Urothelium cell line (cell line): ENCODE results near the gene METRN.
"Not testable (repeated sequence)": the region's sequence is repeated elsewhere in the genome, so short reads cannot be mapped to it uniquely, and the experiment has no call there.

Source experiments
- DNase-seq: peaks from one replicate; pipeline ENCODE4 v3.0.0; 2011; ENCODE audit warnings: low spot score, mixed read lengths
- FAIRE-seq: peaks from 2 replicates; lab custom pipeline; 2011; peaks lifted over from hg19 to GRCh38; lab: Jason Lieb, UNC

The METRN gene

DNA sequence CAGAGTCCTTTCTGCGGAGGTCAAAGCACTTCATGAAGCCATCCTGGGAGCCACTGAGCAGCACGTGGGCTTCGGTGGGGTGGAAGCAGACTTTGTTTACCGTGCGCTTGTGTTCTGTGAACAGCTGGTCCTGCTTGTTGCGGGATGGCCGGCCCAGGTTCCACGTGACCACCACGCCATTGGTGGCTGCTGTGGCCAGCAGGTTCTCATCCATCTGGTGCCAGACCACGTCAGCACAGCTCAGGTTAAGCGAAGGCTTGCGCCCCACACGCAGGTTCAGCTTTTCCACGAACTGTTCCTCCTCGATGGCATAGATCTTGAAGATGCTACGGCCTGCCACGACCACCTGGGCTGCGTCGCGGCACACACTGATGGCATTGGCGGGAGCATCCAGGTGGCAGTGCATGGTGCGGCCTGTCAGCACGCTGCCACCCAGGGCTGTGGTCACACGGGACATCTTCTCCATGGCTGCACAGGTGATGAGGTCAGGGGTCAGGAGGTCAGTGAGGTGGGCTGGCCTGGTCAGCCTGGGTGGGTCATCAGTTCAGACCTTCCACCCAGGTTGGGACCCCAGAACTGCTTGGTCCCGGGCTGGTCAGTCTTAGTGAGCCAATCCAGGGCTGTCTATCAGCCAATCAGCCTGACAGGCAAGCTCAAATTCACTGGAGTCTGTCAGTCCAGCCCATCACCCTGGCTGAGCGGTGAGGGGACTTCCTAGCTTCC lies 25.6 kb upstream of the METRN start:
- FAIRE-seq: peak; percentile 68
- DNase-seq: no peak

DNA sequence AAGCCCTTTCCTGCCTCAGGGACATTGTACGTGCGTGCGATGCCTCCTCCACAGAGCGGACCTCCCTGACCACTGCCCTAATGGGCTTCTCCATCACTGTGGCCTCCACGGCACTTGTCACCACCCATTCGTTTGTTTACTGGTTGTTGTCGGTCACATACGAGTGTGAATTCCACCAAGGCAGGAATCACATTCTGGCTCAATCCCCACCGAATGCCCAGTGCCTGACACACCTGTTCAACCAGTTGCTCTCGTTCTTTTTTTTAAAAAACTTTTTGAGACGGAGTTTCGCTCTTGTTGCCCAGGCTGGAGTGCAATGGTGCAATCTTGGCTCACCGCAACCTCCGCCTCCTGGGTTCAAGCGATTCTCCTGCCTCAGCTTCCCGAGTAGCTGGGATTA lies 23.7 kb upstream of the METRN start:
- FAIRE-seq, DNase-seq: not testable (repeated sequence)

DNA sequence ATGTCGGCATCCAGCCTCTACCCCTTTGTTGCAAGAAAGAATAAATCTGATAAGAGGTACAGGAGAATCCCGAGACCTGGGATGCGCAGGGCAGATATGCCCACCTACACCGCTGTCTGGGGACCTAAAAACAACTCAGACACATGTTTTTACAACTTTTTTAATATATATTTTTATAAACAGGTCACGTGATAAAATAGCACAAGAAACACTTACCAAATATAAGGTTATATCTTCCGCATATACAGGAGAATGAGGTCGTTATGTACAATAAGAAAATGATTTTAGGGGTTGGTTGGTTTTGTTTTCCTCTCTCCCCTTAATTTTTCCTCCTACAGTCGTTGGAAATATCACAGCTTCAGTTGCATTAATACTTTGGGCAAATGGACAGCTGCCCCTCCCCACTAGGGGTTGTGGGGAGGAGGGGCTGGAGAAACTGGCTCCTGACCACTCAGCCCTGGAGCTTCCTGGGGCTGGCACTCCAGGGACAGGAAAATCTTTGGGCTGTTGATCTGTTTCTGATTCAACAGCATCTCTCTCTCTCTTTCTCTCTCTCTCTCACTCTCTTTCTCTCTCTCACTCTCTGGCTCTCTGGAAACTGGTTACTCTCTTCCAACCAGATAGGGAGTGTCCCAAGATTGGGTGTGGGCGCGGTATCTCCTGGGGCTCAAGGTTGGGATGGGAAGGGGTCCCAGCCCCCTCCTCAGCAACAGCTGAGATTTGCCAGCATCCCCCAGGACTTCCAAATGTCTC lies 22.4 kb upstream of the METRN start:
- no peak for DNase-seq
- FAIRE-seq: no peak

DNA sequence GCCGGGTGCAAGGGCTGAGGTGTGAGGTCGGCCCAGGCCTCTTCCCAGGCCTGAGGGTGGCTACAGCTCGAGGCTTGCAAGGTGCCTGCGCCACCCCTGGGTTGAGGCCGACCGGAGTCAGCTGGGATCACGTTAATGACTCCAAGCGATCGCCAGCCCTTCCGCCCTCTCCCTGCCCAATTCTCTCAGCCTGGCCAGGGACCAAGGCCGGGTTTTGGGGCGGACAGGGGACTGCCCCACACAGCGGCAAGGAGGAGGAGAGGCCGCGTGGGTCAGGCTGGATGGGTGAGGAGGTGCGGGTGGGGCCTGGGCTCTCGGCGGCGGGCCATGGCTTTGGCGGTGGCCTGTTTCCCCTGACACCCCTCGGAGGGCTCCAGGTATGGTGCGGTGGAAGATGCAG lies 21.6 kb upstream of the METRN start:
- no peak for FAIRE-seq

DNA sequence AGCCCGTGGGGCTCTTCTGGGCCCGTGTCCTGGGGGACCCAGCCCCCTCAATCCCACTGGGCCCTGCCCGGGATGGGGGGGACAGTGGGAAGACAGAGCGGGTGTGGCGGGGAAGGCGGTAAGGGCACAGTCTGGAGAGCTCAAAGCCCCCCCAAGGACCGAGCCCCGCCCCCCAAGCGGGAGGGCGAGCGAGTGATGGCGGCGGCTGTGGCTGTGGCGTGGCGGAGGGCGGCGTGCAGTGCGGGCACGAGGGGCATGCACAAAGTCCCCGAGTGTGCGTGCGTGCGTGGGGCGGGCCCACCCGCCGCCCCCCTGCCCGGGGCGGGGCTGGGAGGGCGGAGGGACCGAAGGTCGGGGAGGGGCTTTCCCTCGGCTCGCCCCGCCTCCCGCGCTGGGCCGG lies 21.2 kb upstream of the METRN start:
- DNase-seq (no peak), FAIRE-seq (no peak)

More for the DNA sequence above, 21.6 kb upstream of the METRN start:
- no peak for DNase-seq

DNA sequence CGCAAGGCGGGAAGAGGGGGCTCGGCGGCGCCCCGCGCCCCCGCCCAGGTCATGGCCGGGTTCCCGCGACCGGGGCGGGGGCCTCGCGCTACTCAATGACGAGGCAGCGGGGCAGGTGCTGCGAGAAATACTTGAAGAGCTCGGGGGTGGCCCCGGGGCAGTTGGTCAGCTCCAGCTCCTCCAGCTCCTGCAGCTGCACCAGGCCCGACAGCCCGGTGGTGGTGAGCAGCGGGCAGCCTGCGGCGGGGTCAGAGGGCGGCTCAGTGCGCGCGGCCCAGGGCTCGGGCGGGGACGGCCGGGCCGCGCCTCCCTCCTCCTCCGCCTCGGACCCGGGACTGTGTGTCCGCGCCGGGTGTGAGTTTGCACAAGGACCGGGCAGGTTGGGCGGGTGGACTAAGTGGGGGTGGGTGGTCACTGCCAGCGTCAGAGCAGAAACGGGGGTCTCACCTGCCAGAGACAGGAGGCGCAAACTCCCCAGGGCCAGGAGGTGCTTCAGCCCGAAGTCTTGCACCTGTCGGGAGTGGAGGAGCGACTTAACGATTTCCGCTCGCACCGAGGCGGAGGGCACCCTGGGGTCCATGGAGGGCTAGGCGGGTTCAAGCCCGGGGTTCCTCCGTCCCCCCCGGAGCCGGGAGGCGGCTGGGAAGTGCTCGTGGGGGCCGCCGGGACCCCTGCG lies 20.6 kb upstream of the METRN start:
- FAIRE-seq (no peak), DNase-seq (no peak)

DNA sequence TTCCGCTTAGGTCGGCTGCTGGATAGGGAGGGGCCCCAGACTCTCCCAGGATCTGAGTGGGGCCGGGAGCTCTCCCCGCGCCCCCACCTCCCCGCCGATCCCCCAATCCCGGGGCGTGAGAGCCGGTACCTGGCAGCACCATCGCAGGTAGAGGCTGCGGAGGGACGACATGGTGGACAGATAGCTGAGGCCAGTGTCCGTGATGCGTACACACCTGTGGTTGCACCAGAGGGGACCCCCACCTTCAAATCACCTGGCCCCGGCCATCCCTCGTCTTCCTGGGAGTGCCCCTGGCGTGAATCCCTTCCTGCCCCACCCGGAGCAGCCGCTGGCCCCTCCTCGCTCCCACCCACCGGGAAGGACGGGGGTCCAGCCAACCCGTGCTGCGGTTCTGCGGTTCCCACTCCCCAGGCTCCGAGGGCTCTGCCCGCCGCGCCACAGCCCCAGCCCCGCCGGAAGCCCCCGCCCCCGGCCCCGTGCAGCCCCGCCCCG lies 20.0 kb upstream of the METRN start:
- DNase-seq: no peak
- no peak for FAIRE-seq

DNA sequence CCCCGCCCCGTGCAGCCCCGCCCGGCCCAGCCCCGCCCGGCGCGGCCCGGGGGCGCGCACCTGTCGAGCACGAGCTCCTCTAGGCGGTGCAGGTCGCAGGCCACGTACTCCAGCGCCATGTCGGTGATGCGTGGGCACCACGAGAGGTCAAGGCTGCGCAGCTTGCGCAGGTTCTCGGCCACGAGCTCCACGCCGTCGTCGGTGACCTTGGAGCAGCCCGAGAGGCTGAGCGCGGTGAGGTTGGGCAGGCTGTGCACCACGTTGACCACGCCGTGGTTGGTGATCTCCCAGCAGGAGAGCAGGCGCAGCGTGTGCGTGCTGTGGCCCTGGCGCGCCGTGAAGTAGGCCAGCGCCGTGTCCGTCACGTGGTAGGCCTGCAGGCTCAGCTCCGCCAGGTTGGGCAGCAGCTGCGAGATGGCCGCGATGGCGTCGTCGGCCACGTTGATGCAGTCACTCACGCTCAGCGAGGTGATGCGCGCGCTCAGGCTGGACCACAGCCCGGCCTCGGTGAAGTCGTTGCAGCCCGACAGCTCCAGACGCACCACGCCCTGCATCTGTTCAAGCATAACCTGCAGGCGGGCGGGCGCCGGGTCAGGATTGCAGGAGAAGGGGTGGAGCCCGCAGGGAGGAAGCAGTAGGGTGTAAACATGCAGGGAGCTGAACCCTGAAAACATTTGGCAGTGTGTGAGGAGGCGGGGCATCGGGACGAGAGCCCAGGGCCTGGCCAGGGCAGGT lies 19.4 kb upstream of the METRN start:
- FAIRE-seq: no peak
- no peak for DNase-seq

DNA sequence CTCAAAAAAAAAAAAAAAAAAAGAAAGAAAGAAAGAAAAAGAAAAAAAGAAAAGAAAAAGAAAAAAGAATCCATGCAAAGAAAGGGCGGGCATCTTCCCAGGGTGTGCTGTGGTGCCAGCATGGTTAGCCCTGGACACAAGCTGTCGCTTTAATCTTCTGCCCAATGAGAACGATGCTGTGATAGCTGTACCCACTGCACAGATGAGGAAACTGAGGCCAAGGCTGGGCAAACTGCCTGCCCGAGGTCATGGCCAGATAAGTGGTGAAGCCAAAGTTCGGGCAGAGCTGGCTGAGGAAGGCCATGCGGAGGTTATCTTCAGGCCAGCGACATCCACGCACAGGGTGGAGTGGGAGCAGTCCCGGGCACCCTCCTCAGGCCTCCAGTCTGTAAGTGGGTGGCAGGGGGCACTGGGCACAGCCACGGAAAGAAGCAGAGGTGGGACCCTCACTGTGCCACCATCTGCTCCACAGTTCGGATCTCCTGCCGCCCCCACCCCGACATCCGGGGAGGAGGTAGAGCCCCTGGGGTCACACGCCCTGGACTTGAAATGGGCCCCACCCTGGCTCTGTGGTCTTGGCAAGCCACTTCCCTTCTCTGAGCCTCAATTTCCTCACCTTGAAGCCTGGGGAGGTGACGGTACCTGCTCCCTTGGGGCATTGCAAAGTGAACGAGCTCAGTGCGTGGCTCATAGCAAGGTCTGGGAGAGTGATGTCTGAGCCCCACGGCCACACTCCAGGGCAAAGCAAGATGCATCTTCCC lies 15.8 kb upstream of the METRN start:
- no peak for FAIRE-seq
- no peak for DNase-seq

DNA sequence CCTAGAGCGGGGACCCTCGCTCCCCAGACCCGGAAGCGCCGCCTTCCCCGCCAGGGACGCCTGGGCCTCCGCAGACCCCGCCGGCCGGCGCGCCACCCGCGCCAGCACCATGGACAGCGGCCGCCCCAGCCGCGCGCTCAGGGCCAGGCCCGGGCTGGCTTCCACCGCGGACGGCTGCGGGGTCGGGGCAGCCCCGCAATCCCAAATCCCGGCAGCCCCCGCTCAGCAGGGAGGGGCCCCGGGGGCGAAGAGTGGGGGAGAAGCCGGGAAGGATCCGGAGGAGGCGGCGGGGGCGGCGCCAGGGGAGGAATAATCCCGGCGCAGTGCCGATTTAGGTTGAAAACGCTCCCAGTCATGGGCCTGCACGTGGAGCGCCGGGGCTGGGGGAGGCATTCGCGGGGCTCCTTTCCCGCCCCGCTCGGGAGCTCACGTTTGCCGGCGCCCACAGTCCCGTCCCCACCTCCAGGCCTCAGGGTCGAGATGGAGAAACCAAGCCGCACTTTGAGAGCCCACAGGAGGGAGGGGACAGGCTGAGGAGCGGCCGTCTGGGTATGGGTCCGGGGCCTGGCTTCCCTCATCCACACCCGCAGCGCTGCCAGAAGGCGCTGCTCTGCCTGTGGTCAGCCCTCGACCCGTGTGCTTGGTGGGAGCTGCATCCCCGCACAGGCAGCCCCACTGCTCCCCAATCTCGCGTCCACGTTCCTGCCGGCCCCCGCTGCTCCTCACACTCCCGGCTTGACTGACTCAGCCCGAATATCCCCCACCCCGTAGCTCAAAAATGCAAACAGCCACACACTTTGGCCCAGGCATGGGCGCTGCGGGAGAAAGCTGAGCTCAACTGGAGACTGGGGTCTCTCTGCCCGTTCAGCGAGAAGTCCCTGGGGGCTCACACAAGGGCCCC lies 14.0 kb upstream of the METRN start:
- peak; percentile 64 for DNase-seq
- no peak for FAIRE-seq

DNA sequence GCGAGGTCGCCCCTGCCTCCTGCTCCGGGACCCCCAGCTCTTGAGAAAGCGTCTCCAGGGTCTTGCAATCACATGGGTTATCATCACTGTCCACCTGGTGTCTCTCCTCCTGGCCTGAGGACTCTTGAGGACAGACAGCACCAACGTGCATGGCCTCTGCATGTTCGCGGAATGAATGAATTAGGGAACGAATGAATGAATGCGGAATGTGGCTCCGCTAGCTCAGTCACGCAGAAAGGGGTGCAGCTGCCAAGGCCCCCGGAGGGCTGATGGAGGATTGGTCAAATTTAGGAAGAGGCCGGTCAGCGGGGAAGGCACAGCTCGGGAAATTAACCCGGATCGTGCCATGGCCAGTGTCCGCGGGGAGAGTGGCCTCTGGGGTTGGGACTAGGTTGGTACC lies 12.6 kb upstream of the METRN start:
- FAIRE-seq: no peak

DNA sequence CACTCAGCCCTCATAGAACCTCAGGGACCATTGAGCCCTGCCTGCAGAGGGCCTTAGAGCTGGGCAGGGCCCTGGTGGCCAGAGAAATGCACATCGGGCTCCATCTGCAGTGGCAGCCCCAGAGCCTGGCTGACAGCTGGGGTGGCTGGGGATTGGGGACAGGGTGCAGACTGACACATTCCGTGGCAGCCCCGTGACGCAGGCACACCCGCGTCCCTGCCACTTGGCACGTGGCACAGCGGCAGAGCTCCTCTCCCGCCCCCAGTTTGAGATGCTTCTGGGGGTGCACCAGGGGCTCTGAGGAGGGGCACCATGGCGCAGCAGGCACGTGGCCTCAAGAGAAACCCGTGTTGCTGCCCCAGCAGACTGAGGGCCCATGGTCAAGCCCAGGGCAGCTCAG lies 11.5 kb upstream of the METRN start:
- FAIRE-seq (no peak), DNase-seq (no peak)

More for the DNA sequence above, 12.6 kb upstream of the METRN start:
- DNase-seq: no peak

DNA sequence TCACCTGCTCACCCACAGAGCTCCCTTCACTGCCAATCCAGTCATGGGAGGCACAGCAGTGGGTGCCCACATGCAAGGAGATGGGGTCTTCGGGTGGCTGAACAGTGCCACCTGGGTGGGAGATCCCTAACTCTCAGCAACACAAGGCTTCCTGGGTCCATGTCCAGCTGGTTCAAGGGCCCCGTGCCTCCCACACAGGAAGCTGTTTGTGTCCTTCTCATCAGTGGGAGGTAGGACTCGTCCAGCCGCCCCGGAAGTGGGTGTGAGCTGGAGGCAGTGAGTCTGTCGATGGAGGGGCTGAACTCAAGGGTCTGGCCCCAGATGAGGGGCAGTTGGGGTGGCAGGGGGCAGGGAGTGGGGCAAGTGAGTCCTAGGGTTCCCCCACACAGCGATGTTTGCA lies 10.9 kb upstream of the METRN start:
- no peak for FAIRE-seq
- no peak for DNase-seq

DNA sequence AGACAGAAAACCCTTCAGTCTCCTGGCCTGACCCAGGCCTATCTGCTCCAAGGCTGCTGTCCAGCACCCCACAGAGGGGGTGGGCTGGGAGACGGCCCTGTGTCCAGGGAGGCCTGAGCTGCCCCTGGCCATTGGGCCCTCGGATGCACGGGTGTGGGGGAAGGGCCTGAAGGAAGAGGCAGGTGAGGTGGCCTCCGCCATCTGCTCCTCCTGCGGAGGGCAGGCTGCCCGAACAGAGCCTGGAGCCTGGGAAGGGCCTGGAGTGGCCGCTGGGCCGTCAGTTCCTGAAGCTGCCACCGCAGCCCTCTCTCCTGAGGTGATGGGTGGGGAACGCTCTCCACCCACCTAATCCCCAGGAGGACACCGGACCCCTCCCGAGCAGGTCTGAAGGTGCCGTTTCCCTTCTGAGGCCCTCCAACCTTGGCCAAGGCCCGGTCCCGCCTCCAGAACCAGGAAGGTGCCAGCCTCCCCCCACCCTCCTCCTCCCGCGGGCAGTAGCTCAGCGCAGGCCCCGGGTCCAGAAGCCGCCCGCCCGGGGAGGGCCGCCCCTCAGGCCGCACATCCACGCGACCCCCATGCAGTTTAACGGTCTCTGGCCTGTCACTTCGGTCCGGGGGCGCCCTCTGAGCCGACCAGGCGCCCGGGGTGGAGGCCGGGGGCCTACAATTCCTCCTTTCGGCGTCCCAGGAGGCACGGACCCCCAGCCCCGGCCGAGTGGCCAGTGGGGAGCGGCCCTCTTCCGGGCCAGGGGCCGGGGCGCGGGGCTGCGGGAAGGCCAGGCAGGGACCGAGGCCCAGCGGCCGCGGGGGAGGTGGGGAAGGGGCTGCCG lies 10.2 kb upstream of the METRN start:
- DNase-seq: no peak
- no peak for FAIRE-seq

DNA sequence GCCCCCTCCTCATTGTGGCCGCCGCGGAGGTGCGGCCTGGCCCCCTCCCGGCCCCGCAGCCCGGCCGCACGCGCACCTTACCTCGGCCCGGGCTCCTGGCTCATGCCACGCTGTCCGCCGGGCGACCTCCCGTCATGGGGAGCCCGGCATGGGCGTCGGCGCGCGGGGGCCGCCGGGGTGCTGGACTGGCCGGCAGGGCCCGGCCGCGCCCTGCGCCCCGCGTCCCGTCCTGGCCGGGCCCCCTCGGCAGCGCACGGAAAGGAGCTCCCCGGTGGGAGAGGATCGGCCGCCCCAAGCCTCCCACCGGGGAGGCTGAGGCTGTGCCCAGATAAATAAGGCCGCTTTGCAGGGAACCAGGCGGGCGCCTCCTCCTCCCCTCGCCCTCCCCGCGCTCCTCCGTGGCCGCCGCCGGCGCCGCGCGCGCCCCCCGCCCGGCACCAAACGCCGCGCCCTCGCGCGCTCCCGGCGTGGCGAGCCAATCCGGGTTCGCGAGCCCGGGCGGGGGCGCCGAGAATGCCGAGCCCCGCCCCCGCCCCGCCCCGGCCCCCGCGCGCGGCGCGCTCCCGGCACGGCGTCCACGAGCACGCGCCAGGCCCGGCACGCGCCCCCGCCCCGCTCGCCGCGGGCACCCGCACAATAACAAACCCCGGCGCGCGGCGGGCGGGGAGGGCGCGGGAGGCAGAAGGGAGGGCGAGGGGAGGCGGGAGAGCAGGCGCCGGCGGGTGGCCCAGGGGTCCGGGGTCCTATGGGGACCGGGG lies 9.3 kb upstream of the METRN start, which contains the start of gene FBXL16:
TSS of gene FBXL16 (minus strand) at position 371 of the 758 bp plus-strand sequence. CDS start 8,396 bp downstream, outside the sequence.
- FAIRE-seq (peak; percentile 40), DNase-seq (peak; percentile 92)

DNA sequence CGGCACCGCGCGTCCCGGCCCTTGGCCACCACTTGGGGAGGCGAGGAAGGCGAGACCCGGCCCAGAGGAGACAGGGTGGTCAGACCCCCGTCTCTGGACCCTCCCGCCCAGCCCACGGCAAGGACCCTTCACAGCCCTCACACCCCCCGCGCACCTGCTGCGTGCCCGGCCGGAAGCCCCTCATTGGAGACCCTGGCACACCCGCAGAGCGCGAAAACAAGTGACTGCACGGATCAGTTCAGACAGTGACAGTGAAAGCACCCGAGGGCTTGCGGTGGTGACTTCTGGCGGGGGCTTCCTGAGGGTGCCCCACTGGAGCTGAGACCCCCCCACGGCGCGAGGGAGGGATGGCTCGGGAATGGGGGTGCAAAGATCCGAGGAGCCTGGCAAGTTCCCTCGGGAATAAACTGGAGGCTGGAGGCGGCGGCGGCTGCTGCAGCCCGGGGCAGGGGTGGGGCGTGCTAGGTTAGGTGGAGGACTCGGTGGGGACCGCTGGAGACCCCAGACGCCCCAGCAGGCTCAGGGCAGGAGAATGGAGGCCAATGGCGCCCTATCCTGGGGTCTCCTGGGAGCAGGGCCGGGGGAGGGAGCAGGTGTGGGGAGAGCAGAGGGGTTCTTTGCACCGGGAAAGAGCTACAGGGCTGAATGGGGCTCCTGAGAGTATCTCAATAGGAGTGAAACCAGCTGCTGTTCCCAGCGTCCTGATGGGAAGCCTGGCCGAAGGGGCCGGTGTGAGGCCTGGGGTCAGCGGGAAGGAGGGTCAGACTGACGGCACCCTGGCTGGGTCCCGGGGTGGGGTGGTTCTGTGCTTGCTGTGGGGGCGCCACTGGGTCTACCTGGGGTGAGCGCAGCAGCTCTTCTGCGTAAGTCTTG lies 8.5 kb upstream of the METRN start:
- FAIRE-seq (no peak), DNase-seq (no peak)
